Neural cell (in vitro differentiated cells): ENCODE measurements around the gene MAPK1. TPM values are rescaled to one million over a fixed set of nuclear protein-coding genes. Genes with fewer than 3 reads are reported as not detected.

Source experiments
- H2AFZ ChIP-seq: fragments of 200-600, 300-800 bp; sonication (generic), shearing (Covaris generic); 2 replicates; pipeline ENCODE4 v1.6.0; 2014; ENCODE audit warnings: low read depth, mild to moderate bottlenecking, antibody characterized with exemption, low read length, moderate library complexity
- H3F3A ChIP-seq: fragments of 200-600 bp; shearing (Covaris generic); 2 replicates; pipeline ENCODE4 v1.6.1; 2016; ENCODE audit warnings: mild to moderate bottlenecking, moderate library complexity, mixed read lengths, antibody characterized with exemption, low read length; ENCODE audit not compliant: insufficient read depth, poor library complexity, severe bottlenecking
- H3K27ac ChIP-seq: fragments of 200-600, 300-800 bp; sonication (generic), shearing (Covaris generic); 2 replicates; pipeline ENCODE4 v1.5.1; 2014; ENCODE audit warnings: mild to moderate bottlenecking, low read length, moderate library complexity
- H3K27me3 ChIP-seq: fragments of 300-800, 200-600 bp; sonication (generic), shearing (Covaris generic); 2 replicates; pipeline ENCODE4 v1.6.0; 2014; ENCODE audit warnings: mild to moderate bottlenecking, low read depth, low read length, moderate library complexity; ENCODE audit not compliant: insufficient read depth
- H3K36me3 ChIP-seq: fragments of 300-800, 200-600 bp; sonication (generic), shearing (Covaris generic); 2 replicates; pipeline ENCODE4 v1.5.1; 2014; ENCODE audit warnings: mild to moderate bottlenecking, antibody characterized with exemption, low read length, moderate library complexity; ENCODE audit not compliant: insufficient read depth
- H3K4me2 ChIP-seq: fragments of 300-800, 200-600 bp; sonication (generic), shearing (Covaris generic); 2 replicates; pipeline ENCODE4 v1.6.0; 2014; ENCODE audit warnings: mild to moderate bottlenecking, low read length
- H3K4me3 ChIP-seq: fragments of 300-800, 200-600 bp; sonication (generic), shearing (Covaris generic); 2 replicates; pipeline ENCODE4 v1.5.1; 2014; ENCODE audit warnings: mild to moderate bottlenecking, low read length, moderate library complexity
- H3K79me2 ChIP-seq: fragments of 200-600 bp; shearing (Covaris generic); replicated peaks from 2 replicates; pipeline ENCODE4 v1.6.0; 2014; ENCODE audit warnings: mild to moderate bottlenecking, low read length, moderate library complexity; ENCODE audit not compliant: insufficient read depth
- H3K9ac ChIP-seq: fragments of 300-800, 200-600 bp; sonication (generic), shearing (Covaris generic); 2 replicates; pipeline ENCODE4 v1.6.1; 2016; ENCODE audit warnings: mild to moderate bottlenecking, low read length, mixed read lengths
- H3K9me2 ChIP-seq: fragments of 200-600 bp; shearing (Covaris generic); 2 replicates; pipeline ENCODE4 v1.6.1; 2016; ENCODE audit warnings: mild to moderate bottlenecking, low read length, mixed read lengths; ENCODE audit not compliant: insufficient read depth
- H3K9me3 ChIP-seq: fragments of 200-600, 300-800 bp; sonication (generic), shearing (Covaris generic); 2 replicates; pipeline ENCODE4 v1.6.1; 2016; ENCODE audit warnings: mild to moderate bottlenecking, mixed run types, low read length, moderate library complexity, mixed read lengths
- H4K20me1 ChIP-seq: fragments of 200-600 bp; shearing (Covaris generic); 2 replicates; pipeline ENCODE4 v1.6.1; 2016; ENCODE audit warnings: mild to moderate bottlenecking, mixed run types; ENCODE audit not compliant: insufficient read depth
- CTCF ChIP-seq: fragments of 450-650 bp; IDR thresholded peaks from 2 replicates; pipeline ENCODE4 v1.5.1; 2014; ENCODE audit warnings: antibody characterized with exemption, mild to moderate bottlenecking, moderate library complexity; ENCODE audit not compliant: poor library complexity, severe bottlenecking
- EP300 ChIP-seq: fragments of 450-650 bp; conservative IDR thresholded peaks from 2 replicates; pipeline ENCODE4 v1.6.1; 2014; ENCODE audit warnings: antibody characterized with exemption, mild to moderate bottlenecking, moderate library complexity; ENCODE audit not compliant: poor library complexity, severe bottlenecking
- EZH2 ChIP-seq: fragments of 200-600, 300-800 bp; shearing (Covaris generic), sonication (generic); IDR thresholded peaks from 2 replicates; pipeline ENCODE4 v1.6.1; 2014; ENCODE audit warnings: antibody characterized with exemption, low read length, borderline replicate concordance, mild to moderate bottlenecking; ENCODE audit not compliant: insufficient read depth, poor library complexity, severe bottlenecking
- MXI1 ChIP-seq: fragments of 450-650 bp; conservative IDR thresholded peaks from 2 replicates; pipeline ENCODE4 v1.6.1; 2014; ENCODE audit warnings: antibody characterized with exemption, mild to moderate bottlenecking; ENCODE audit not compliant: poor library complexity, severe bottlenecking
- POLR2AphosphoS5 ChIP-seq: IDR thresholded peaks from 2 replicates; pipeline ENCODE4 v1.6.1; 2012
- RAD21 ChIP-seq: fragments of 450-650 bp; conservative IDR thresholded peaks from 2 replicates; pipeline ENCODE4 v1.6.1; 2014; ENCODE audit warnings: antibody characterized with exemption, mild to moderate bottlenecking, moderate library complexity
- REST ChIP-seq: IDR thresholded peaks from 2 replicates; pipeline ENCODE4 v1.6.1; 2012; ENCODE audit warnings: borderline replicate concordance
- SMC3 ChIP-seq: fragments of 450-650 bp; conservative IDR thresholded peaks from 2 replicates; pipeline ENCODE4 v1.6.1; 2014; ENCODE audit warnings: antibody characterized with exemption, mild to moderate bottlenecking, moderate library complexity; ENCODE audit not compliant: poor library complexity
- TAF1 ChIP-seq: IDR thresholded peaks from 2 replicates; pipeline ENCODE4 v1.6.1; 2012; ENCODE audit warnings: low read depth
- polyA plus RNA-seq: library from polyadenylated mRNA; depleted of rRNA; stranded (reverse); fragments of >200 nt; gene quantifications from 2 replicates; pipeline ENCODE4 v1.2.3, GENCODE V29; 2014

Gene MAPK1
- polyA plus RNA-seq, 1 donor from 2014 or later, result 43.3 TPM

GRCh38 chr22:21816787-21817496, 50.5 kb downstream of the MAPK1 start:
- H3K79me2 ChIP-seq, result peaks cover 33% of the 10 kb centered on the region
- no peaks in the 10 kb centered on the region for H3K36me3 ChIP-seq
- no peaks in the 10 kb centered on the region for H3K9me3 ChIP-seq
- H3K27me3 ChIP-seq, result no peaks in the 10 kb centered on the region
- TF ChIP-seq TAF1, result no peak
- no peak for TF ChIP-seq EP300
- TF ChIP-seq SMC3, result no peak
- TF ChIP-seq POLR2AphosphoS5, result no peak
- TF ChIP-seq REST, result no peak
- TF ChIP-seq CTCF, result no peak
- no peak for TF ChIP-seq MXI1
- no peak for TF ChIP-seq EZH2
- H3F3A ChIP-seq, result no peaks in the 10 kb centered on the region
- H4K20me1 ChIP-seq, result no peaks in the 10 kb centered on the region
- no peaks in the 10 kb centered on the region for H3K9me2 ChIP-seq
- no peak overlapping the region for H3K4me2 ChIP-seq
- H3K27ac ChIP-seq, result no peak overlapping the region
- H3K9ac ChIP-seq, result no peak overlapping the region
- no peak overlapping the region for H2AFZ ChIP-seq
- H3K4me3 ChIP-seq, result no peak overlapping the region

- H3K9ac ChIP-seq, result no peak overlapping the region
- H3K79me2 ChIP-seq, result peaks cover 35% of the 10 kb centered on the region
- no peak overlapping the region for H3K4me2 ChIP-seq
Observed at GRCh38 chr22:21816472-21816786, 51.0 kb downstream of the MAPK1 start.

More at GRCh38 chr22:21816472-21816786, 51.0 kb downstream of the MAPK1 start:
- Histone ChIP-seq H3K4me3 (no peak overlapping the region), H4K20me1 (no peaks in the 10 kb centered on the region), H3F3A (no peaks in the 10 kb centered on the region), H3K27me3 (no peaks in the 10 kb centered on the region), H2AFZ (no peak overlapping the region), H3K9me2 (no peaks in the 10 kb centered on the region), H3K9me3 (no peaks in the 10 kb centered on the region), H3K27ac (no peak overlapping the region), H3K36me3 (no peaks in the 10 kb centered on the region)
- no peak for TF ChIP-seq TAF1
- TF ChIP-seq POLR2AphosphoS5, result no peak
- TF ChIP-seq EZH2, result no peak
- no peak for TF ChIP-seq MXI1
- no peak for TF ChIP-seq CTCF
- TF ChIP-seq RAD21, result no peak
- TF ChIP-seq EP300, result no peak
- TF ChIP-seq REST, result no peak
- no peak for TF ChIP-seq SMC3
